Right lobe of liver (tissue), 4 donors: Measurements from ENCODE around the gene LGALS16.

Experiments
- CTCF ChIP-seq, 4 donors: fragments of 200-600 bp in 3 of 4; fragments of 450-650 bp in 1 of 4; IDR thresholded peaks; one replicate each; pipeline versions ENCODE4 v1.5.1 to v1.8.0; 2016 to 2022; ENCODE audit warnings: antibody characterized with exemption in 4 of 4, mild to moderate bottlenecking in 2 of 4
- POLR2A ChIP-seq: fragments of 450-650 bp; IDR thresholded peaks from one replicate; pipeline ENCODE4 v1.6.1; 2017; ENCODE audit warnings: antibody characterized with exemption, mild to moderate bottlenecking
- donor health status: DM: no; HTN: no; CAD: no.
- donor health status: DM: no; HTN: no; CAD: no.
- donor health status: DM: no; HTN: yes; CAD: no.

GRCh38 chr19:39607561-39607960 is 48.2 kb upstream of the LGALS16 start:
- TF ChIP-seq CTCF (IDR thresholded peaks at IDR 0.05), result no peak
- no peak for TF ChIP-seq POLR2A
